Smooth muscle cell (in vitro differentiated cells): Measurements from ENCODE around the gene PRDX2. TPM values are rescaled to one million over a fixed set of nuclear protein-coding genes. Genes with fewer than 3 reads are reported as not detected.
"Not testable (repeated sequence)": the region's sequence is repeated elsewhere in the genome, so short reads cannot be mapped to it uniquely, and the experiment has no call there.

ENCODE experiments used
- DNase-seq: peaks from one replicate; lab custom pipeline; 2025; ENCODE audit not compliant: unreplicated experiment; lab: John Stamatoyannopoulos, UW
- H2AFZ ChIP-seq: fragments of 200-600 bp; sonication (generic); 2 replicates; pipeline ENCODE4 v1.6.0; 2016; ENCODE audit warnings: antibody characterized with exemption, low read depth, mild to moderate bottlenecking
- H3F3A ChIP-seq: fragments of 200-600 bp; sonication (generic); 2 replicates; pipeline ENCODE4 v1.6.0; 2017; ENCODE audit warnings: antibody characterized with exemption, low read depth
- H3K27ac ChIP-seq: fragments of 200-600 bp; sonication (generic); 2 replicates; pipeline ENCODE4 v1.5.1; 2016; ENCODE audit warnings: low read depth, mild to moderate bottlenecking
- H3K27me3 ChIP-seq: fragments of 200-600 bp; sonication (generic); 2 replicates; pipeline ENCODE4 v1.6.1; 2016; ENCODE audit warnings: low read depth, mild to moderate bottlenecking
- H3K36me3 ChIP-seq: fragments of 200-600 bp; sonication (generic); 2 replicates; pipeline ENCODE4 v1.5.1; 2016; ENCODE audit warnings: low read depth
- H3K4me1 ChIP-seq: fragments of 200-600 bp; sonication (generic); 2 replicates; pipeline ENCODE4 v1.5.1; 2016; ENCODE audit warnings: low read depth
- H3K4me2 ChIP-seq: fragments of 200-600 bp; sonication (generic); 2 replicates; pipeline ENCODE4 v1.6.0; 2016; ENCODE audit warnings: mild to moderate bottlenecking
- H3K4me3 ChIP-seq: fragments of 200-600 bp; sonication (generic); 2 replicates; pipeline ENCODE4 v1.5.1; 2016; ENCODE audit warnings: mild to moderate bottlenecking
- H3K79me2 ChIP-seq: fragments of 200-600 bp; sonication (generic); 2 replicates; pipeline ENCODE4 v1.6.0; 2016; ENCODE audit warnings: low read depth, mild to moderate bottlenecking
- H3K9ac ChIP-seq: fragments of 200-600 bp; sonication (generic); 2 replicates; pipeline ENCODE4 v1.6.0; 2016; ENCODE audit warnings: low read depth
- H3K9me3 ChIP-seq: fragments of 200-600 bp; sonication (generic); replicated peaks from 2 replicates; pipeline ENCODE4 v1.5.1; 2016; ENCODE audit warnings: low read depth
- H4K20me1 ChIP-seq: fragments of 200-600 bp; sonication (generic); 2 replicates; pipeline ENCODE4 v1.6.0; 2016; ENCODE audit warnings: low read depth
- CTCF ChIP-seq: fragments of 200-600 bp; sonication (generic); IDR thresholded peaks from 2 replicates; pipeline ENCODE4 v1.5.1; 2017; ENCODE audit warnings: borderline replicate concordance, mild to moderate bottlenecking, antibody characterized with exemption; ENCODE audit not compliant: insufficient read depth, poor library complexity, severe bottlenecking
- WGBS: methylation state at CpG from one replicate; pipeline ENCODE4 v1.1.7; 2016; ENCODE audit warnings: low lambda C conversion rate; 5-methylcytosine and 5-hydroxymethylcytosine counted together
- polyA plus RNA-seq: library from polyadenylated mRNA; unstranded; fragments of >200 nt; fragmentation: Nextera tagmentation; extraction: Ambion mirVana; gene quantifications from 2 replicates; pipeline ENCODE4 v1.2.1, GENCODE V29; 2016
- total RNA-seq: library from RNA; depleted of rRNA; stranded (reverse); fragments of >200 nt; gene quantifications from 2 replicates; pipeline ENCODE4 v1.2.3, GENCODE V29; 2014

Gene PRDX2
- total and polyA plus RNA-seq, 2 experiments from 2014 or later, result 371 to 400 TPM

- no peak overlapping the region for H3K4me3 ChIP-seq
- no peak overlapping the region for H3K27ac ChIP-seq
- peak; percentile 50 for TF ChIP-seq CTCF
- no peaks in the 10 kb centered on the region for H3K4me1 ChIP-seq
- no peaks in the 10 kb centered on the region for H3K36me3 ChIP-seq
- no peaks in the 10 kb centered on the region for H4K20me1 ChIP-seq
- no peaks in the 10 kb centered on the region for H3F3A ChIP-seq
- H3K79me2 ChIP-seq, result no peaks in the 10 kb centered on the region
- no peak for DNase-seq
- H2AFZ ChIP-seq, result no peak overlapping the region
- no peak overlapping the region for H3K9ac ChIP-seq
- no peak overlapping the region for H3K4me2 ChIP-seq
- no peaks in the 10 kb centered on the region for H3K27me3 ChIP-seq
- no peaks in the 10 kb centered on the region for H3K9me3 ChIP-seq
- 7% methylated on average over 44 of the region's 46 CpGs for WGBS
Observed at GRCh38 chr19:12825254-12826131, 23.9 kb upstream of the PRDX2 start.

GRCh38 chr19:12821761-12822160, 20.2 kb upstream of the PRDX2 start:
- no peak for DNase-seq
- H3K4me2 ChIP-seq, result no peak overlapping the region
- H4K20me1 ChIP-seq, result no peaks in the 10 kb centered on the region
- H3F3A ChIP-seq, result no peaks in the 10 kb centered on the region
- H3K27me3 ChIP-seq, result no peaks in the 10 kb centered on the region
- no peak for TF ChIP-seq CTCF
- no peaks in the 10 kb centered on the region for H3K36me3 ChIP-seq
- no peaks in the 10 kb centered on the region for H3K9me3 ChIP-seq
- H2AFZ ChIP-seq, result no peak overlapping the region
- H3K9ac ChIP-seq, result no peak overlapping the region
- WGBS, result 87% methylated on average over 2 of the region's 2 CpGs
- no peak overlapping the region for H3K27ac ChIP-seq
- no peaks in the 10 kb centered on the region for H3K79me2 ChIP-seq
- H3K4me1 ChIP-seq, result no peaks in the 10 kb centered on the region
- H3K4me3 ChIP-seq, result no peak overlapping the region

GRCh38 chr19:12817810-12818209, 16.2 kb upstream of the PRDX2 start:
- 93% methylated on average over 7 of the region's 11 CpGs for WGBS
- not testable (repeated sequence) for H3K9me3 ChIP-seq, H4K20me1 ChIP-seq, H3K4me2 ChIP-seq, H3K79me2 ChIP-seq, H3K27me3 ChIP-seq, H3F3A ChIP-seq, H3K4me1 ChIP-seq, H3K4me3 ChIP-seq, H3K36me3 ChIP-seq, H2AFZ ChIP-seq, H3K27ac ChIP-seq, H3K9ac ChIP-seq, DNase-seq

- not testable (repeated sequence) for H3K36me3 ChIP-seq, H3K27ac ChIP-seq, H3K4me1 ChIP-seq, H3K9ac ChIP-seq, H4K20me1 ChIP-seq, H3K4me2 ChIP-seq, H3K79me2 ChIP-seq, H3K27me3 ChIP-seq, H3K9me3 ChIP-seq, DNase-seq, H3F3A ChIP-seq, H3K4me3 ChIP-seq, H2AFZ ChIP-seq
- WGBS, result 100% methylated on average over 6 of the region's 6 CpGs
Observed at GRCh38 chr19:12817188-12817587, 15.6 kb upstream of the PRDX2 start.
